ENCODE results near the gene CAMTA1.

CAMTA1 gene

DNA sequence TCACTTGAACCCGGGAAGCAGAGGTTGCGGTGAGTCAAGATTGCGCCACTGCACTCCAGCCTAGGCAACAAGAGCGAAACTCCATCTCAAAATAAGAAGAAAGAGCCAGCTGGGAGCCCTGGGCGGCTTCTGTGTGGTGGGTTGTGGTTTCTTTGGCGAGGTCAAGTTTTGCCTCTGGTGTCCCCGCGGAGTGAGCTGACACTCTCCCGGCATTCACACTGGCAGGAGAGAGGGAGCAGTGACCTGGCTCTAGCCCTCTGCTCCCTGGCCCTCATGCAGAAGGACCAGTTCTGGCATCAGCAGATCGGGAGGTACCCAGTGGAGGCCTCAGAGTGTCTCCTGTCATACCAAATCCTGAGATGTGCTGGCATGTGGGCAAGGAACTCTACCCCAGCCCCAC lies 904.8 kb downstream of the CAMTA1 start:
- no peak for ATAC-seq
- no peak for TF ChIP-seq ZNF8 (CRISPR knock-in tag; IDR thresholded peaks at IDR 0.05)
- TF ChIP-seq CSDC2 (CRISPR knock-in tag; IDR thresholded peaks at IDR 0.05) = no peak
- no peak for TF ChIP-seq ZFP3 (CRISPR knock-in tag; IDR thresholded peaks at IDR 0.05)

DNA sequence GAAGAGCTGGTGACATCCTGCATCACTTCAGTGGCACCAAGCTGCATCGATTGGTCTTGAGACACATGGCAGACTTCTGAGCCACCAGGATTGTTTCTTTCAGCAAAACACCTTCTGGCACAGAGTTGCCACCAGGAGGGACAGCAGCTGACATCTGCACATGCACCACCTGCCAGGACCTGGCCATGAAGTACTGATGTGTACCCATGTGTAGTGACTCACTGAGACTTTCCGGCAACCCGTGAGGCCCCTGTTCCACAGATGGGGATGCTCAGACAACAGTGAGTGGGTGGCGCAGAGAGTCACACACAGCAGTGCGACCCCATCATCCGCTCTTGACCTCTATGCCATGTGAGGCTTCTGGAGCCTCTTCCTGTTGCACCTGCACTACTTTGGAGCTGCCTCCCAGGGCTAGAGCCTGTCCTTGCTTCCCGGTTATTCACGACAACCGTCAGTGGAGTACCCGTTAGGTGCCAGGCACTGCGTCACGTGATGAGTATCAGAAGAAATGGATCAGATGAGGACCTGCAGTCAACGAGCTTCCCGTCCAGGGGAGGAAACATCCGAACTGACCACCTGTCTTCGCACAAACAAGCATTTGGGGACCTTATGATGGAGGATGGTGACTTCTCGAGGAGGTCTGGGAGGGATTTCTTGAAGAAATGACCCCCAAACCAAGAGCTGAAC lies 905.4 kb downstream of the CAMTA1 start:
- TF ChIP-seq ZFP3 (CRISPR knock-in tag; IDR thresholded peaks at IDR 0.05) (no peak), TCF4 (CRISPR knock-in tag; IDR thresholded peaks at IDR 0.05; ENCODE audit: borderline replicate concordance) (no peak), PPARA (CRISPR knock-in tag; IDR thresholded peaks at IDR 0.05; ENCODE audit: borderline replicate concordance) (no peak), CSDC2 (CRISPR knock-in tag; IDR thresholded peaks at IDR 0.05) (no peak), ESRRG (CRISPR knock-in tag; IDR thresholded peaks at IDR 0.05) (no peak), ZFP30 (CRISPR knock-in tag; IDR thresholded peaks at IDR 0.05) (no peak), ZC3H10 (CRISPR knock-in tag; IDR thresholded peaks at IDR 0.05) (no peak), TOX (CRISPR knock-in tag; IDR thresholded peaks at IDR 0.05; ENCODE audit: borderline replicate concordance) (no peak), ZNF70 (CRISPR knock-in tag; IDR thresholded peaks at IDR 0.05) (no peak), RARB (CRISPR knock-in tag; IDR thresholded peaks at IDR 0.05) (no peak), ZNF8 (CRISPR knock-in tag; IDR thresholded peaks at IDR 0.05) (no peak), POU6F1 (CRISPR knock-in tag; IDR thresholded peaks at IDR 0.05; ENCODE audit: borderline replicate concordance, low read depth) (no peak), CREB5 (CRISPR knock-in tag; IDR thresholded peaks at IDR 0.05; ENCODE audit: low read depth) (no peak)
- TF ChIP-seq, protein P1, sequence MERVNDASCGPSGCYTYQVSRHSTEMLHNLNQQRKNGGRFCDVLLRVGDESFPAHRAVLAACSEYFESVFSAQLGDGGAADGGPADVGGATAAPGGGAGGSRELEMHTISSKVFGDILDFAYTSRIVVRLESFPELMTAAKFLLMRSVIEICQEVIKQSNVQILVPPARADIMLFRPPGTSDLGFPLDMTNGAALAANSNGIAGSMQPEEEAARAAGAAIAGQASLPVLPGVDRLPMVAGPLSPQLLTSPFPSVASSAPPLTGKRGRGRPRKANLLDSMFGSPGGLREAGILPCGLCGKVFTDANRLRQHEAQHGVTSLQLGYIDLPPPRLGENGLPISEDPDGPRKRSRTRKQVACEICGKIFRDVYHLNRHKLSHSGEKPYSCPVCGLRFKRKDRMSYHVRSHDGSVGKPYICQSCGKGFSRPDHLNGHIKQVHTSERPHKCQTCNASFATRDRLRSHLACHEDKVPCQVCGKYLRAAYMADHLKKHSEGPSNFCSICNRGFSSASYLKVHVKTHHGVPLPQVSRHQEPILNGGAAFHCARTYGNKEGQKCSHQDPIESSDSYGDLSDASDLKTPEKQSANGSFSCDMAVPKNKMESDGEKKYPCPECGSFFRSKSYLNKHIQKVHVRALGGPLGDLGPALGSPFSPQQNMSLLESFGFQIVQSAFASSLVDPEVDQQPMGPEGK (CRISPR knock-in tag; IDR thresholded peaks at IDR 0.05; ENCODE audit: borderline replicate concordance) = no peak
- no peak for ATAC-seq

- no peak for ATAC-seq
- TF ChIP-seq ZNF8 (CRISPR knock-in tag; IDR thresholded peaks at IDR 0.05) (no peak), OSR1 (CRISPR knock-in tag; IDR thresholded peaks at IDR 0.05) (no peak), ZNF565 (CRISPR knock-in tag; conservative IDR thresholded peaks at IDR 0.05; ENCODE audit: low read depth) (no peak), POU6F1 (CRISPR knock-in tag; IDR thresholded peaks at IDR 0.05; ENCODE audit: borderline replicate concordance, low read depth) (no peak), RARB (CRISPR knock-in tag; IDR thresholded peaks at IDR 0.05) (no peak), ZFP3 (CRISPR knock-in tag; IDR thresholded peaks at IDR 0.05) (no peak), ZC3H10 (CRISPR knock-in tag; IDR thresholded peaks at IDR 0.05) (no peak), SNAI2 (CRISPR knock-in tag; IDR thresholded peaks at IDR 0.05) (no peak), TOX (CRISPR knock-in tag; IDR thresholded peaks at IDR 0.05; ENCODE audit: borderline replicate concordance) (no peak), TCF4 (CRISPR knock-in tag; IDR thresholded peaks at IDR 0.05; ENCODE audit: borderline replicate concordance) (no peak), ZNF70 (CRISPR knock-in tag; IDR thresholded peaks at IDR 0.05) (no peak)
- TF ChIP-seq, protein P1 (CRISPR knock-in tag; IDR thresholded peaks at IDR 0.05; ENCODE audit: borderline replicate concordance) = no peak
- TF ChIP-seq, protein P2, sequence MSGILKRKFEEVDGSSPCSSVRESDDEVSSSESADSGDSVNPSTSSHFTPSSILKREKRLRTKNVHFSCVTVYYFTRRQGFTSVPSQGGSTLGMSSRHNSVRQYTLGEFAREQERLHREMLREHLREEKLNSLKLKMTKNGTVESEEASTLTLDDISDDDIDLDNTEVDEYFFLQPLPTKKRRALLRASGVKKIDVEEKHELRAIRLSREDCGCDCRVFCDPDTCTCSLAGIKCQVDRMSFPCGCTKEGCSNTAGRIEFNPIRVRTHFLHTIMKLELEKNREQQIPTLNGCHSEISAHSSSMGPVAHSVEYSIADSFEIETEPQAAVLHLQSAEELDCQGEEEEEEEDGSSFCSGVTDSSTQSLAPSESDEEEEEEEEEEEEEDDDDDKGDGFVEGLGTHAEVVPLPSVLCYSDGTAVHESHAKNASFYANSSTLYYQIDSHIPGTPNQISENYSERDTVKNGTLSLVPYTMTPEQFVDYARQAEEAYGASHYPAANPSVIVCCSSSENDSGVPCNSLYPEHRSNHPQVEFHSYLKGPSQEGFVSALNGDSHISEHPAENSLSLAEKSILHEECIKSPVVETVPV (CRISPR knock-in tag; IDR thresholded peaks at IDR 0.05) = no peak
Measured at GRCh38 chr1:7691576-7691975, 906.3 kb downstream of the CAMTA1 start.
